ENCODE measurements around the gene AJAP1.

DNA sequence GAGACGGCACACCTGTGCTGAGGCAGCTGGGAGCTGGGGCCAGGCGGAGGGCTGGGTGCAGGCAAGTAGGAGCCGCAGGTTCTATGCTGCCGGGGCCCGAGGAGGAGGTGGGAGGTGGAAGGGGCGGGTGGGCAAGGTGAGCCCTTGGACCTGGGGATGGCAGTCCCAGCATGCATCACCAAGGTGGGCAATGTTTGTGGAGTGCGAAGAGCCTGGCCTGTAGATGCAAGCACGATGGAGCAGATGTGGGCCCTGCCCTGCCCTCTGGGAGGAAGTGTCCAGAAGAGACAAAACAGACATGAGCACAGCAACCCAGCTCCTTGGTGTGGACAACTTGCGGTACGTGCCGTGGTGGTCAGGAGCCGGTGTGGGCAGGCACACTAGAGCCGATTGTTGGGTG is 28.3 kb upstream of the AJAP1 start:
- TF ChIP-seq ZNF660 (tag by site-specific recombination; IDR thresholded peaks at IDR 0.05) (no peak), ZNF121 (tag by site-specific recombination; IDR thresholded peaks at IDR 0.05) (no peak), ZBTB44 (tag by site-specific recombination; IDR thresholded peaks at IDR 0.05) (no peak), ZNF175 (tag by site-specific recombination; IDR thresholded peaks at IDR 0.05) (no peak), ZNF23 (tag by site-specific recombination; IDR thresholded peaks at IDR 0.05; ENCODE audit: borderline replicate concordance) (no peak), ZNF664 (tag by site-specific recombination; IDR thresholded peaks at IDR 0.05) (no peak), ZNF626 (tag by site-specific recombination; IDR thresholded peaks at IDR 0.05) (no peak), ZNF837 (tag by site-specific recombination; IDR thresholded peaks at IDR 0.05) (no peak), ZNF624 (tag by site-specific recombination; IDR thresholded peaks at IDR 0.05) (no peak), ZNF223 (tag by site-specific recombination; IDR thresholded peaks at IDR 0.05) (no peak), ZNF24 (tag by site-specific recombination; IDR thresholded peaks at IDR 0.05) (no peak)
- TF ChIP-seq, protein P1, sequence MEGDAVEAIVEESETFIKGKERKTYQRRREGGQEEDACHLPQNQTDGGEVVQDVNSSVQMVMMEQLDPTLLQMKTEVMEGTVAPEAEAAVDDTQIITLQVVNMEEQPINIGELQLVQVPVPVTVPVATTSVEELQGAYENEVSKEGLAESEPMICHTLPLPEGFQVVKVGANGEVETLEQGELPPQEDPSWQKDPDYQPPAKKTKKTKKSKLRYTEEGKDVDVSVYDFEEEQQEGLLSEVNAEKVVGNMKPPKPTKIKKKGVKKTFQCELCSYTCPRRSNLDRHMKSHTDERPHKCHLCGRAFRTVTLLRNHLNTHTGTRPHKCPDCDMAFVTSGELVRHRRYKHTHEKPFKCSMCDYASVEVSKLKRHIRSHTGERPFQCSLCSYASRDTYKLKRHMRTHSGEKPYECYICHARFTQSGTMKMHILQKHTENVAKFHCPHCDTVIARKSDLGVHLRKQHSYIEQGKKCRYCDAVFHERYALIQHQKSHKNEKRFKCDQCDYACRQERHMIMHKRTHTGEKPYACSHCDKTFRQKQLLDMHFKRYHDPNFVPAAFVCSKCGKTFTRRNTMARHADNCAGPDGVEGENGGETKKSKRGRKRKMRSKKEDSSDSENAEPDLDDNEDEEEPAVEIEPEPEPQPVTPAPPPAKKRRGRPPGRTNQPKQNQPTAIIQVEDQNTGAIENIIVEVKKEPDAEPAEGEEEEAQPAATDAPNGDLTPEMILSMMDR (tag by site-specific recombination; IDR thresholded peaks at IDR 0.05): no peak
- TF ChIP-seq, protein P2, sequence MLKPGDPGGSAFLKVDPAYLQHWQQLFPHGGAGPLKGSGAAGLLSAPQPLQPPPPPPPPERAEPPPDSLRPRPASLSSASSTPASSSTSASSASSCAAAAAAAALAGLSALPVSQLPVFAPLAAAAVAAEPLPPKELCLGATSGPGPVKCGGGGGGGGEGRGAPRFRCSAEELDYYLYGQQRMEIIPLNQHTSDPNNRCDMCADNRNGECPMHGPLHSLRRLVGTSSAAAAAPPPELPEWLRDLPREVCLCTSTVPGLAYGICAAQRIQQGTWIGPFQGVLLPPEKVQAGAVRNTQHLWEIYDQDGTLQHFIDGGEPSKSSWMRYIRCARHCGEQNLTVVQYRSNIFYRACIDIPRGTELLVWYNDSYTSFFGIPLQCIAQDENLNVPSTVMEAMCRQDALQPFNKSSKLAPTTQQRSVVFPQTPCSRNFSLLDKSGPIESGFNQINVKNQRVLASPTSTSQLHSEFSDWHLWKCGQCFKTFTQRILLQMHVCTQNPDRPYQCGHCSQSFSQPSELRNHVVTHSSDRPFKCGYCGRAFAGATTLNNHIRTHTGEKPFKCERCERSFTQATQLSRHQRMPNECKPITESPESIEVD (tag by site-specific recombination; IDR thresholded peaks at IDR 0.05): no peak
